Gastrocnemius medialis (tissue), 4 donors: Measurements from ENCODE around the gene SNX1.

ENCODE experiments used
- CTCF ChIP-seq, 5 experiments: fragments of 450-650 bp in 3 of 5; fragments of 200-600 bp in 2 of 5; sonication (generic) in 2 of 5; IDR thresholded peaks in 4 of 5; conservative IDR thresholded peaks in 1 of 5; 1 replicate in 4 of 5; 2 replicates in 1 of 5; pipeline ENCODE4 v1.5.1; 2016 to 2019; ENCODE audit warnings: antibody characterized with exemption in 5 of 5, mild to moderate bottlenecking in 3 of 5, moderate library complexity in 3 of 5
- POLR2A ChIP-seq, 2 donors: fragments of 450-650 bp; IDR thresholded peaks; one replicate each; pipeline ENCODE4 v1.6.1; 2017; ENCODE audit warnings: antibody characterized with exemption in 2 of 2, mild to moderate bottlenecking in 2 of 2, moderate library complexity in 2 of 2

- TF ChIP-seq CTCF (IDR thresholded peaks at IDR 0.05 in 4 of 5, conservative IDR thresholded peaks at IDR 0.05 in 1 of 5) (no peak), POLR2A (IDR thresholded peaks at IDR 0.05) (no peak)
Observed at GRCh38 chr15:64066451-64066850, 29.3 kb upstream of the SNX1 start.
